Measurements from ENCODE around the gene FOXA2.

The FOXA2 gene

GRCh38 chr20:22583773-22584521, 425 bp downstream of the FOXA2 start:
- peak; percentile 98 for DNase-seq

- peak; percentile 76 for DNase-seq
These were observed 1.2 kb downstream of the FOXA2 start for GRCh38 chr20:22582964-22583772.

- DNase-seq = peak; percentile 79
These were observed 1.9 kb downstream of the FOXA2 start for GRCh38 chr20:22582386-22582963.

GRCh38 chr20:22581437-22582385, 2.7 kb downstream of the FOXA2 start:
- DNase-seq = peak; percentile 75

- DNase-seq = peak; percentile 89
These were observed 4.4 kb downstream of the FOXA2 start for GRCh38 chr20:22579711-22580697.

- DNase-seq = peak; percentile 88
These were observed 5.3 kb downstream of the FOXA2 start for GRCh38 chr20:22579119-22579427.

GRCh38 chr20:22578221-22579118, 5.9 kb downstream of the FOXA2 start:
- peak; percentile 89 for DNase-seq

- DNase-seq = peak; percentile 92
These were observed 6.7 kb downstream of the FOXA2 start for GRCh38 chr20:22577515-22578220.

GRCh38 chr20:22576733-22577514, 7.4 kb downstream of the FOXA2 start:
- DNase-seq = peak; percentile 62

- DNase-seq = peak; percentile 43
These were observed 8.1 kb downstream of the FOXA2 start for GRCh38 chr20:22576273-22576672.

GRCh38 chr20:22575737-22576136, 8.6 kb downstream of the FOXA2 start:
- DNase-seq = peak; percentile 41

GRCh38 chr20:22575087-22575721, 9.2 kb downstream of the FOXA2 start:
- DNase-seq = peak; percentile 53

- peak; percentile 53 for DNase-seq
These were observed 9.8 kb downstream of the FOXA2 start for GRCh38 chr20:22574545-22575086.

GRCh38 chr20:22572491-22572890, 11.9 kb downstream of the FOXA2 start:
- peak; percentile 39 for DNase-seq

- no peak for DNase-seq
These were observed 12.3 kb downstream of the FOXA2 start for GRCh38 chr20:22572023-22572422.

GRCh38 chr20:22569353-22569752, 15.0 kb downstream of the FOXA2 start:
- DNase-seq = peak; percentile 44

GRCh38 chr20:22568872-22569344, 15.5 kb downstream of the FOXA2 start:
- peak; percentile 61 for DNase-seq
